ENCODE results near the gene GCA.

DNA sequence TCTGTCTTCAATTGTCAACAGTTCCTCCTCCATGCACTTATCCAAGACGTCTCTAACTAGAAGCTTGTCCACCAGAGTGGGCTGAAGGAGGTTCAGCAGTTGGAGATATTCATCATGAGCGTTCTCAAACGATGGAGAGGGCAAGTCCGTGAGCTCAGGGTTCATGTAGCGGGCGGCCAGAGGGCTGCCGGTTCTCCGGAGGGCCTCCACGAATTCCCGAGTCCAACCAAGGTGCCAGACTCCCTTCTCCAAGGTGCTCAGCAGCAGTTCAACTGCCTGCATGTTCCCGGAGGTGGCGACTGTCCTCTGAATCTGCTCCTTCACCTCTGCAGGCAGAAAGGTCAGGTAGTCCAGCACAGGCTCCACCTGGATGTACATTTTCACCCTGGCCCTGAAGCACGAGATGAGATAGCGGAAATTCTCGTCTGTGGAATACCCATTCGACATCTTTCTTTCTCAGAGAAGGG, 26.0 kb upstream of the GCA start:
- TF ChIP-seq CTCF (IDR thresholded peaks at IDR 0.05; ENCODE audit: insufficient read depth, low read length) (no peak), GABPA (IDR thresholded peaks at IDR 0.05; ENCODE audit: low read depth) (no peak), POLR2AphosphoS5 (IDR thresholded peaks at IDR 0.05; ENCODE audit: low read depth) (no peak; the same call in 1 of the 2 replicates), SPI1 (IDR thresholded peaks at IDR 0.05; ENCODE audit: borderline replicate concordance, low read depth) (no peak)
- TF ChIP-seq, protein P1, sequence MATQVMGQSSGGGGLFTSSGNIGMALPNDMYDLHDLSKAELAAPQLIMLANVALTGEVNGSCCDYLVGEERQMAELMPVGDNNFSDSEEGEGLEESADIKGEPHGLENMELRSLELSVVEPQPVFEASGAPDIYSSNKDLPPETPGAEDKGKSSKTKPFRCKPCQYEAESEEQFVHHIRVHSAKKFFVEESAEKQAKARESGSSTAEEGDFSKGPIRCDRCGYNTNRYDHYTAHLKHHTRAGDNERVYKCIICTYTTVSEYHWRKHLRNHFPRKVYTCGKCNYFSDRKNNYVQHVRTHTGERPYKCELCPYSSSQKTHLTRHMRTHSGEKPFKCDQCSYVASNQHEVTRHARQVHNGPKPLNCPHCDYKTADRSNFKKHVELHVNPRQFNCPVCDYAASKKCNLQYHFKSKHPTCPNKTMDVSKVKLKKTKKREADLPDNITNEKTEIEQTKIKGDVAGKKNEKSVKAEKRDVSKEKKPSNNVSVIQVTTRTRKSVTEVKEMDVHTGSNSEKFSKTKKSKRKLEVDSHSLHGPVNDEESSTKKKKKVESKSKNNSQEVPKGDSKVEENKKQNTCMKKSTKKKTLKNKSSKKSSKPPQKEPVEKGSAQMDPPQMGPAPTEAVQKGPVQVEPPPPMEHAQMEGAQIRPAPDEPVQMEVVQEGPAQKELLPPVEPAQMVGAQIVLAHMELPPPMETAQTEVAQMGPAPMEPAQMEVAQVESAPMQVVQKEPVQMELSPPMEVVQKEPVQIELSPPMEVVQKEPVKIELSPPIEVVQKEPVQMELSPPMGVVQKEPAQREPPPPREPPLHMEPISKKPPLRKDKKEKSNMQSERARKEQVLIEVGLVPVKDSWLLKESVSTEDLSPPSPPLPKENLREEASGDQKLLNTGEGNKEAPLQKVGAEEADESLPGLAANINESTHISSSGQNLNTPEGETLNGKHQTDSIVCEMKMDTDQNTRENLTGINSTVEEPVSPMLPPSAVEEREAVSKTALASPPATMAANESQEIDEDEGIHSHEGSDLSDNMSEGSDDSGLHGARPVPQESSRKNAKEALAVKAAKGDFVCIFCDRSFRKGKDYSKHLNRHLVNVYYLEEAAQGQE (IDR thresholded peaks at IDR 0.05; ENCODE audit: insufficient replicate concordance, low read depth): peak; percentile 51
